HepG2 (cell line): ENCODE data around the gene ZNF547. TPM values are rescaled to one million over a fixed set of nuclear protein-coding genes. Genes with fewer than 3 reads are reported as not detected.

Experiments used
- AFF4 ChIP-seq: sonication (generic); formaldehyde crosslinking; IDR thresholded peaks from 2 replicates; pipeline ENCODE4 v1.4.0; 2020; ENCODE audit warnings: missing genetic modification reagents
- BATF2 ChIP-seq: sonication (generic); formaldehyde crosslinking; IDR thresholded peaks from 2 replicates; pipeline ENCODE4 v1.8.0; 2022; ENCODE audit warnings: mild to moderate bottlenecking, missing genetic modification reagents, moderate library complexity
- DZIP1 ChIP-seq: sonication (generic); formaldehyde crosslinking; IDR thresholded peaks from 2 replicates; pipeline ENCODE4 v1.5.0; 2020; ENCODE audit warnings: mild to moderate bottlenecking, missing genetic modification reagents
- MAZ ChIP-seq, 2 experiments: sonication (generic) in 1 of 2; formaldehyde crosslinking in 1 of 2; IDR thresholded peaks; 2 replicates each; pipeline versions ENCODE4 v1.5.0 to v1.6.1; 2012 to 2020; ENCODE audit warnings: low read depth in 2 of 2, mild to moderate bottlenecking in 2 of 2, borderline replicate concordance in 1 of 2, improper control_type of control experiment in 1 of 2, low read length in 1 of 2, missing genetic modification reagents in 1 of 2, moderate library complexity in 1 of 2
- MXD3 ChIP-seq: IDR thresholded peaks from 2 replicates; pipeline ENCODE4 v1.6.1; 2016; ENCODE audit warnings: mild to moderate bottlenecking, missing biosample characterization, missing genetic modification reagents
- NRL ChIP-seq: sonication (generic); formaldehyde crosslinking; IDR thresholded peaks from 2 replicates; pipeline ENCODE4 v1.5.0; 2020; ENCODE audit warnings: missing genetic modification reagents, mild to moderate bottlenecking, moderate library complexity, borderline replicate concordance
- PBX2 ChIP-seq: IDR thresholded peaks from 2 replicates; pipeline ENCODE4 v1.6.1; 2016; ENCODE audit warnings: control low read depth
- REPIN1 ChIP-seq: sonication (generic); formaldehyde crosslinking; IDR thresholded peaks from 2 replicates; pipeline ENCODE4 v1.8.0; 2022; ENCODE audit warnings: missing genetic modification reagents, low read depth, mild to moderate bottlenecking, borderline replicate concordance
- SATB2 ChIP-seq: sonication (generic); formaldehyde crosslinking; IDR thresholded peaks from 2 replicates; pipeline ENCODE4 v1.5.0; 2020; ENCODE audit warnings: missing genetic modification reagents
- ZBTB3 ChIP-seq: sonication (generic); formaldehyde crosslinking; IDR thresholded peaks from 2 replicates; pipeline ENCODE4 v1.4.0; 2020; ENCODE audit warnings: low read depth, mild to moderate bottlenecking, moderate library complexity, missing genetic modification reagents, borderline replicate concordance
- ZFX ChIP-seq: sonication (generic); formaldehyde crosslinking; IDR thresholded peaks from 2 replicates; pipeline ENCODE4 v1.4.0; 2020; ENCODE audit warnings: mild to moderate bottlenecking, low read depth, missing genetic modification reagents, moderate library complexity
- ZNF501 ChIP-seq: sonication (generic); formaldehyde crosslinking; IDR thresholded peaks from 2 replicates; pipeline ENCODE4 v1.5.1; 2020; ENCODE audit warnings: mild to moderate bottlenecking, moderate library complexity, missing genetic modification reagents
- ZNF543 ChIP-seq: sonication (generic); formaldehyde crosslinking; IDR thresholded peaks from 2 replicates; pipeline ENCODE4 v1.4.0; 2020; ENCODE audit warnings: mild to moderate bottlenecking, missing genetic modification reagents
- ZNF788 ChIP-seq: sonication (generic); formaldehyde crosslinking; IDR thresholded peaks from 2 replicates; pipeline ENCODE4 v1.5.0; 2020; ENCODE audit warnings: mild to moderate bottlenecking, missing genetic modification reagents, borderline replicate concordance
- polyA plus RNA-seq, 8 experiments: library from polyadenylated mRNA; depleted of rRNA in 3 of 8; stranded (reverse) in 7 of 8; unstranded in 1 of 8; fragments of >200 nt; fragmentation: Illumina TruSeq in 4 of 8; extraction: Trizol in 4 of 8; gene quantifications; 2 replicates each; pipeline versions ENCODE4 v1.2.1 to v1.2.3, GENCODE V29; 2011 to 2016; ENCODE audit warnings: low read depth in 4 of 8, missing spikeins in 1 of 8, mixed read lengths in 1 of 8; ENCODE audit not compliant: insufficient read depth in 1 of 8
- total RNA-seq, 5 experiments: library from RNA; depleted of rRNA; stranded (reverse); fragments of >200 nt; fragmentation: Illumina TruSeq; extraction: Trizol; gene quantifications; 2 replicates each; pipeline ENCODE4 v1.2.3, GENCODE V29; 2016; ENCODE audit warnings: low read depth in 1 of 5

The ZNF547 gene
- total and polyA plus RNA-seq, 2 of the 13 experiments (the other 11 are each of a cell fraction or from before 2014, with no cell fraction given), result 2.0 to 2.6 TPM

GRCh38 chr19:57350877-57351805, 12.2 kb upstream of the ZNF547 start, which contains the start of gene ZNF304 (continued):
- peak; percentile 63; the same call in 1 of the 2 replicates for TF ChIP-seq ZBTB3 (CRISPR knock-in tag)
- TF ChIP-seq MXD3 (CRISPR knock-in tag), result peak; percentile 56; the same call in 1 of the 2 replicates
- TF ChIP-seq ZNF788 (CRISPR knock-in tag), result peak; percentile 67; the same call in 1 of the 2 replicates
- 0 out of 2 replicates have a peak, but pooled peaks have one; percentile 51 for TF ChIP-seq ZNF543 (CRISPR knock-in tag)
- TF ChIP-seq AFF4 (CRISPR knock-in tag), result no peak
- TF ChIP-seq MAZ (IDR thresholded peaks at IDR 0.05; ENCODE audit: borderline replicate concordance, low read depth, low read length), result no peak
- peak; percentile 52 for TF ChIP-seq MAZ (CRISPR knock-in tag; IDR thresholded peaks at IDR 0.05; ENCODE audit: low read depth)
- TF ChIP-seq SATB2 (CRISPR knock-in tag), result no peak
- peak; percentile 65; the same call in 1 of the 2 replicates for TF ChIP-seq ZNF501 (CRISPR knock-in tag)
- no peak for TF ChIP-seq BATF2 (CRISPR knock-in tag)
- 0 out of 2 replicates have a peak, but pooled peaks have one; percentile 8 for TF ChIP-seq PBX2 (CRISPR knock-in tag)
- peak; percentile 56; the same call in 1 of the 2 replicates for TF ChIP-seq NRL (CRISPR knock-in tag)
- TF ChIP-seq DZIP1 (CRISPR knock-in tag), result 0 out of 2 replicates have a peak, but pooled peaks have one; percentile 62
- TF ChIP-seq REPIN1 (CRISPR knock-in tag), result no peak
- TF ChIP-seq ZFX (CRISPR knock-in tag), result peak; percentile 88
